GM12872 (cell line): ENCODE measurements around the gene FETUB.

Experiments used
- CTCF ChIP-seq: IDR thresholded peaks from 3 replicates; pipeline ENCODE4 v1.5.1; 2011; ENCODE audit warnings: low read depth, mild to moderate bottlenecking, low read length, moderate library complexity; ENCODE audit not compliant: insufficient read depth

FETUB gene

GRCh38 chr3:186700267-186700666 lies 60.1 kb downstream of the FETUB start:
- TF ChIP-seq CTCF: no peak
